HG02973 (cell line): ENCODE measurements around the gene RPS6KA4.

Source experiments
- ATAC-seq: cut with Tn5 transposase; IDR thresholded peaks from one replicate; pipeline ENCODE4 v1.9.1; 2021; ENCODE audit warnings: moderate library complexity; ENCODE audit not compliant: unreplicated experiment

The RPS6KA4 gene

DNA sequence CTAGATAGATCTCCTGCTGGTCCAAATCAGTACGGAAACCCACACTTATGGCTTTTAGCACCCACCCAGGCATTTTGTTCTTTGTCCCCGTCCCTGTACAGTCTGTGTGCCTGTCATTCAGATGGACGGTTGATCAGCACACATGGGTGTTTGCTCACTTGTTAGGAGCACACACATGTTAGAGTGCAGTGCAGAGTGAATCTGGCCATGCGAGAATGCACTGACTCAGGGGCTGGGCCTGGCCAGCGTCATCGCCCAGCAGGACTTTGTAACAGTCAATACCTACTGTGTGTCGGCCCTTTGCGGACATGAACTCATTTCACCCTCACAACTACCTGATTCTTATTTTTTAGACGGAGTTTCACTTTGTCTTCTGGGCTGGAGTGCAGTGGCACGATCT is 3.4 kb downstream of the RPS6KA4 start:
- no peak for ATAC-seq

GRCh38 chr11:64364435-64364834 is 5.5 kb downstream of the RPS6KA4 start:
- no peak for ATAC-seq

DNA sequence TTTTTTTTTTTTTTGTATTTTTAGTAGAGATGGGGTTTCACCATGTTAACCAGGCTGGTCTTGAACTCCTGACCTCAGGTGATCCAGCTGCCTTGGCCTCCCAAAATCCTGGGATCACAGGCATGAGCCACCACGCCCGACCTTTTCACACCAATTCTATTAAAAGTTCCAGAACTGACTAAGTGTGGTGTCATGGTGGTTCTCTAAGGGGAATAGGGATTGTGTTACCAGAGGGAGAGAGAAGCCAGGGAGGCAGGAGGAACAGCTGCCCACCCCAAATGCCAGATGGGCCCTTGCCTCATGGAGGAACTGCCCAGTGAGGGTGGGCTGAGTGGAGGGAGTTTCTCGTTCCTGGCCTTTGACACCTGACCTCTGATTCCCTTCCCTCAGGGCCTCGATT is 5.9 kb downstream of the RPS6KA4 start:
- no peak for ATAC-seq

DNA sequence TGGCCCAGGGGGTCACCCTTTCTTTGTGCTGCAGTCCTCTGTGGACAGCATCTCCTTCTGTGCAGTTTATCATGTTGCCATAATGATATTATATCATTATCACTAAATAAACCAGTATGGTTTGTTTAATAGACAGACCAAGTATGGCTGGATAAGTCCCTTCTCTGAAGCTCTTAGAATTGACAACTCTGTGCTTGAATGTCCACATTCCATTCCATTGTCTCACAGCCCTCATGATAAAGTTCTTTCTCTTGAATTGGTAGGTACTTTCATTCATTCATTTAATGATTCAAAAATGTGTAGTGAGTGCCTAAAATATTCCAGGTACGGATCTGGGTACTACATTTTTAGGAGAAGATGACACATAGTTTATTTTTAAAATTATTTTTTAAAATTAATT is 7.8 kb downstream of the RPS6KA4 start:
- no peak for ATAC-seq

GRCh38 chr11:64367931-64368672 is 9.1 kb downstream of the RPS6KA4 start:
- no peak for ATAC-seq

DNA sequence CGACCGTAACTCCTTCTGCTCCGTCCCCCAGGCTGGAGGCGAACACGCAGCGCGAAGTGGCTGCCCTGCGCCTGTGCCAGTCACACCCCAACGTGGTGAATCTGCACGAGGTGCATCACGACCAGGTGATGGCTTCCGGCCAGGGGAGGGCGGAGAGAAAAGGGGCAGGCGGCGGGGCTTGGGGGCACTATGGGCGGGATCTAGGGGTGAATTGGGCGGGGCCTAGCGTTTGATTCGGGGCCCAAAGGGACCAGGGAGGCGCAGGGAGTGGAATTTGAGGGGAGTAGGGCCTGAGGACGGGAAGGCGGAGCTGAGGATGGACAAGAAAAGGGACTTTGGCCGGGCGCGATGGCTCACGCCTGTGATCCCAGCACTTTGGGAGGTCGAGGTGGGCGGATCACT is 9.7 kb downstream of the RPS6KA4 start:
- ATAC-seq: no peak

DNA sequence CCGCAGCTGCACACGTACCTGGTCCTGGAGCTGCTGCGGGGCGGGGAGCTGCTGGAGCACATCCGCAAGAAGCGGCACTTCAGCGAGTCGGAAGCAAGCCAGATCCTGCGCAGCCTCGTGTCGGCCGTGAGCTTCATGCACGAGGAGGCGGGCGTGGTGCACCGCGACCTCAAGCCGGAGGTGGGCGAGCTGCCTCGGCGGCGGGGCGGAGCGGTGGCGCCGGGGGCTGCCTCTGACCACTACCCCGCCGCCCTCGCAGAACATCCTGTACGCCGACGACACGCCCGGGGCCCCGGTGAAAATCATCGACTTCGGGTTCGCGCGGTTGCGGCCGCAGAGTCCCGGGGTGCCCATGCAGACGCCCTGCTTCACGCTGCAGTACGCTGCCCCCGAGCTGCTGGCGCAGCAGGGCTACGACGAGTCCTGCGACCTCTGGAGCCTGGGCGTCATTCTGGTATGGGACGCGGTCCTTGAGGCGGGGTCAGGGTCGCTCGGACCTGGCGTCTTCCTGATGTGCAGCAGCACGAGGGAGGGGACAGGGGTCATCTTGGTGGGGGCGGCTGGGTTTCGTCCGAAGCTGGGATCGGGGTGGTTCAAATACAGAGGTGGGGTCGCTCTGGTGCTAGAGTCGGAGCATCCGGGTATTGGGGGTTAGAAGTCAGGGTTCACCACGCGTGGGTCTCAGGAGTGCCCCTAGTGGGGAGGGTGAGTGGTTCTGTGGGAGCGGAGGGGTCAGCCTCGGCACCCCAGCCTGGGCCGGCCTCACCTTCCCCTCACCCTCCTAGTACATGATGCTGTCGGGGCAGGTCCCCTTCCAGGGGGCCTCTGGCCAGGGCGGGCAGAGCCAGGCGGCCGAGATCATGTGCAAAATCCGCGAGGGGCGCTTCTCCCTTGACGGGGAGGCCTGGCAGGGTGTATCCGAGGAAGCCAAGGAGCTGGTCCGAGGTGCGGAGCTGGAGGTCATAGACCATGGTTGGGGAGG is 10.8 kb downstream of the RPS6KA4 start:
- no peak for ATAC-seq

GRCh38 chr11:64371201-64371600 is 12.2 kb downstream of the RPS6KA4 start:
- ATAC-seq: no peak

GRCh38 chr11:64372021-64372420 is 13.1 kb downstream of the RPS6KA4 start:
- ATAC-seq: no peak

DNA sequence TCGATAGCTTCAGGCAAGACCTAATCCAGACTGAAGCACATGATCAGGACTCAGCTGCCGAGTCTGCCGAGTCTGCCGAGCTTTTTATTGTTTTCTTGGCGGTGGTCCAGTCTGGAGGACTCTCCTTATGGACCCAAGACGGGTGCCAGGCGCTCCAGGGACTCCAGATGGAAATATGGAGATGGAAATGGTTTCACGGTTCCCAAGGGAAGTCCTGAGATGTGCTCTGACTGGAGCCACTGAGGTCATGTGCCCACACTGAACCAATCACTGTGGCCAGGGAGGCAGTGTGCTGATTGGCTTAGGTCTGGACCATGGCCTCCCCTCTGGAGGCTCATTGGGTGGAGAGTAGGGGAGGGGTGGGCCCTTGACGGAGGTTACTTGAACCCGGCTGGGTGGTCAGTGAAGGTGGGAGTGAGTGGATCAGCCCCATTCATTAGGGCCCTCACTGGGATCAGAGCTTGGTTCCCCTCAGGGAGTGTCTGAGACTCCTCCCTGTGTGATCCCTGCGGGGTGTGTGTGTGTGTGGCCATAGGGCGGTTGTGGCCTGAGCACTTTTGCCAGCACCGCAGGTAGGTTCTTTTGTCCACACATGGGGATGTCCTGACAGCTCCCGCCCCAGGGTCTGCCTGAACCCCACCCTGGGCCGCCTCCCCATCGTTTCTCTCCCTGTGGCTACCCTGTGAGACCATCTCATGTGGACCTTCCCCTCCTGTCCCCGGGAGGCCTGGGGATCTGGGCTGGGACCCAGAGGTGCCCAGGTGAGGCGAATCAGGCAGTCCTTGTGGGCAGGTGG is 14.0 kb downstream of the RPS6KA4 start:
- no peak for ATAC-seq

- no peak for ATAC-seq
Measured at GRCh38 chr11:64373598-64373974, 14.6 kb downstream of the RPS6KA4 start.

DNA sequence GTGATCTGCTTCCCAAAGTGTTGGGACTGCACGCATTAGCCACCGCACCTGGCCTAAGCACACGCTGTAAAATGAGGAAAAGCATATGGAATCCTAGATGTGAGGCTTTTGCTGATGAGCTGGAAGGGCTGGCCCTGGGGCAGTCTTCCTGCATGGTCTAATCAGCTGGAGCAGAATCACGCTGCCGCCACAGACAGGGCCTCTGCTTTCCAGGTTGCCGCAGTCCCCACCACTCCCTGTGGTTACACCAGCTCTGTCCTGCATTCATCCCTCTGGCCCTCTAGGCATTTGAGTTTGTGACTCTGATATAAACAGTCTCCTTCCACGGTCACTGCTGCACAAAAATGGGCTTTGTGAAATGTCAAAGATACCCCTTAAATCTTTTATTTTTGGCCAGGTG is 17.1 kb downstream of the RPS6KA4 start:
- no peak for ATAC-seq

- no peak for ATAC-seq
Measured at GRCh38 chr11:64378335-64378880, 19.4 kb downstream of the RPS6KA4 start.

- no peak for ATAC-seq
Measured at GRCh38 chr11:64379160-64379559, 20.2 kb downstream of the RPS6KA4 start.

DNA sequence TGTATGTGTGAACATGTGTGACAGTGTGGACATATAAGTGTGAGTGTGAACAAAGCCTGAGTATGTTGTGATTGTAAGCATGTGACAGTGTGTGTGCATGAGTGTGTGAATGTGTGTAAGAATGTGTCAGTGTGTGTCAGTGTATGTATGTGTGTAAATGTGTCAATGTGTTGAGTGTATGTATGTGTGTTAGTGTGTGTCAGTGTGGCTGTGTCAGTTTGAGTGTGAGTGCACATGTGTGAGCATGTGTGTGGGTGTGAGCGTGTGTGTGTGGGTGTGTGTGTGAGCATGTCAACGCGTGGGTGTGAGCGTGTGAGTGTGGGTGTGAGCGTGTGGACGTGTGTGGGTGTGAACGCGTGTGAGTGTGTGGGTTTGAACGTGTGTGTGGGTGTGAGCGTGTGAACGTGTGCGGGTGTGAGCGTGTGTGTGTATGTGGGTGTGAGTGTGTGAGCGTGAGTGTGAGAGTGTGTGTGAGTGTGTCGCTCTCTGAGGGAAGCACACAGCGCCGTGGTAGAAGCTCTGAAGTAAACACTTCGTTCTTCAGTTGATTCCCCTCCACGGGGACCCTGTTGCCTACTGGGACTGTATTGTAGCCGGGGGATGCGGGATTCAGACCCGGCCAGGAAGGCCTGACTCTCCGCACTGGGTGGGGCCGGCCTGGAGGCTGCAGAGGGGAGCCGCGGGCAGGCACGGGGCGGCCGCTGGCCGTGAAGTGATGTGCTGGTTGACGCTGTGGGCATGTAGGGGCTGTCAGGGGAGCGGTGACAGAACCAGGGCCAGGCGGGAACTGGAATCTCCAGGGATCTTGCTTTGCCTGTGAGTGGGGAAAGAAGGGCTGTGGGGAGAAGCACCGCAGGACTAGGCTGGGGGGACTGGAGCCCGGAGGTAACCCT is 21.1 kb downstream of the RPS6KA4 start:
- no peak for ATAC-seq

DNA sequence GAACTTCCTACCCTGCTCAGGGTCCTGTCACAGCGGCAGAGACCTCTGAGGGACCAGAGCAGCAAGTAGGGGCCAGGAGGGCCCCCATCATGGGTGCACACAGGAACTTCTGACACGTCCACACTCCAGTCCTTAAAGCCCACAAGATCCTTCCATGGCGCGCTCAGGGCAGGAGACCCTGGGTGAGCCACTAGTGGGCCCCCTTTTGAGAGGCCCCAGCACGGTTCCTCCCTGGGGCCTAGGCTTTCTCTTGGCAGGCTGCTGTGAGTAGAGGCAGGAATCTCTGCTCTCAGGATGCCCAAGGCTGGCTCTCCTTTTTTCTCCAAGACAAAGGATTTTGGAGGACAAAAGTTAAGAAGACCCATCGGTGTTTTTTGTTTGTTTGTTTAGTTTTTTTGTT is 22.4 kb downstream of the RPS6KA4 start:
- no peak for ATAC-seq

DNA sequence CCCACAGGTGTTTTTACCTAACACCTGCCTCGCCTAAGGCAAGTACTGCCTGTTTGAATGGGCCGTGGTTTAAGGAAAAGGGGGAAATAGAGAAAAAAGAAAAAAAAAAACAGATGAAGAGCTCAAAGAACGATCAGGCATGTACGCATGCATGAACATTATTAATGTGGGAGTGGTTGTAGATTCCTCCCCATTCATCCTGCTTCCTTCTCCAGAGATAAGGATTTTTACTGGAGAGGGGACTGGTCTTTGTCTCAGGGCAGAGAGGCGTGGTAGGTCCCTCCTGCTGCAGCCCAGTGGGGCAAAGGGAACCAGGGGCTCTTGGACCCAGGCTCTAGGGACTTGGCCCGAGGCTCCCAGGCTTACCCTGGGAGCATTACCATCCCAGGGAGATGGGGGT is 23.1 kb downstream of the RPS6KA4 start:
- ATAC-seq: no peak

DNA sequence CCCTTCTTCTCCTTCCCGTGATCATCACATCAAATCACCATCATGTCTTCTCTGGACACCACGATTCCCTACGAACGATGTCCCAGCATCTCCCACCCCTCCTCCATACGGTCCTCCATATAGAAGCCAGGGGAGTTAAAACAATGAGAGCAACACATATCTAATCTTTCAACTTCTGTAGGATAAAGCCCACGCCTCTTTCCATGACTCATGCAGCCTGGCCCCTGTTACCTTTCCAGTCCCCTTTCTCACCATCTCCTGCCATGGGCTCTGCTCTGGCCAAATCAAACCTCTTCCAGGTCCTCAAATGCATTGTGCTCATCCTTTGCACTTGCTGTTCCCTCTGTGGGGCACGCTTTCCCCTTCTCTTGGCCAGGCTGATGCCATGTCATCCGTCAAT is 23.6 kb downstream of the RPS6KA4 start:
- no peak for ATAC-seq

GRCh38 chr11:64383580-64383979 is 24.6 kb downstream of the RPS6KA4 start:
- ATAC-seq: no peak
